PC-9 (cell line): ENCODE results near the gene ATXN7. TPM values are rescaled to one million over a fixed set of nuclear protein-coding genes. Genes with fewer than 3 reads are reported as not detected.

Source experiments
- BruUV-seq: library from RNA; stranded (reverse); fragments of 400-500 nt; replicated peaks from 2 replicates; lab custom pipeline; 2021; lab: Mats Ljungman, UMichigan
- CTCF ChIA-PET: fragments of 300-600 bp; sonication (Branson Sonifier 250); formaldehyde crosslinking; loops from one replicate; lab custom pipeline; 2022; ENCODE audit warnings: antibody characterized with exemption; lab: Charles Lee
- POLR2A ChIA-PET: fragments of 300-600 bp; sonication (Branson Sonifier 250); formaldehyde crosslinking; loops from one replicate; lab custom pipeline; 2022; ENCODE audit warnings: antibody characterized with exemption; ENCODE audit not compliant: unreplicated experiment; lab: Charles Lee
- DNase-seq, 2 experiments: peaks; one replicate each; pipeline versions ENCODE4 v3.0.0 to v3.0.0-alpha.2; 2015 to 2022; ENCODE audit warnings: mixed read lengths in 1 of 2
- H2AFZ ChIP-seq: fragments of 200-600 bp; sonication (generic); 2 replicates; pipeline ENCODE4 v1.8.1; 2017; ENCODE audit warnings: antibody characterized with exemption
- H3F3A ChIP-seq: fragments of 200-600 bp; sonication (generic); 2 replicates; pipeline ENCODE4 v1.8.1; 2017; ENCODE audit warnings: antibody characterized with exemption, mild to moderate bottlenecking, low read depth; ENCODE audit not compliant: insufficient read depth
- H3K27ac ChIP-seq: fragments of 200-600 bp; sonication (generic); 2 replicates; pipeline ENCODE4 v1.6.1; 2016; ENCODE audit warnings: mixed run types
- H3K27me3 ChIP-seq: fragments of 200-600 bp; sonication (generic); 2 replicates; pipeline ENCODE4 v1.6.1; 2016; ENCODE audit warnings: low read depth, mixed run types; ENCODE audit not compliant: insufficient read depth
- H3K36me3 ChIP-seq: fragments of 200-600 bp; sonication (generic); 2 replicates; pipeline ENCODE4 v1.6.1; 2016; ENCODE audit warnings: low read depth, mixed run types
- H3K4me1 ChIP-seq: fragments of 200-600 bp; sonication (generic); replicated peaks from 2 replicates; pipeline ENCODE4 v1.6.1; 2016; ENCODE audit warnings: mixed run types; ENCODE audit not compliant: insufficient read depth
- H3K4me2 ChIP-seq: fragments of 200-600 bp; sonication (generic); 2 replicates; pipeline ENCODE4 v1.6.1; 2017; ENCODE audit warnings: mixed run types
- H3K4me3 ChIP-seq: fragments of 200-600 bp; sonication (generic); 2 replicates; pipeline ENCODE4 v1.6.1; 2016; ENCODE audit warnings: mixed run types
- H3K79me2 ChIP-seq: fragments of 200-600 bp; sonication (generic); 2 replicates; pipeline ENCODE4 v1.6.1; 2017; ENCODE audit warnings: low read depth, mixed run types
- H3K9me2 ChIP-seq: fragments of 200-600 bp; sonication (generic); 2 replicates; pipeline ENCODE4 v1.8.1; 2017; ENCODE audit warnings: mild to moderate bottlenecking; ENCODE audit not compliant: insufficient read depth
- H3K9me3 ChIP-seq: fragments of 200-600 bp; sonication (generic); 2 replicates; pipeline ENCODE4 v1.8.1; 2016; ENCODE audit warnings: low read depth; ENCODE audit not compliant: insufficient read depth
- H4K20me1 ChIP-seq: fragments of 200-600 bp; sonication (generic); 2 replicates; pipeline ENCODE4 v1.8.1; 2017; ENCODE audit not compliant: insufficient read depth
- CTCF ChIP-seq: fragments of 200-600 bp; sonication (generic); conservative IDR thresholded peaks from 2 replicates; pipeline ENCODE4 v1.6.1; 2017; ENCODE audit warnings: mixed run types, antibody characterized with exemption, mild to moderate bottlenecking, moderate library complexity
- EZH2 ChIP-seq: fragments of 200-600 bp; sonication (generic); IDR thresholded peaks from 2 replicates; pipeline ENCODE4 v1.8.0; 2017; ENCODE audit warnings: antibody characterized with exemption, low read depth
- intact Hi-C: fragments of 100-400 bp; cut with micrococcal nuclease; formaldehyde crosslinking; loops from one replicate; pipeline ENCODE4 v1.10.0; 2022; ENCODE audit not compliant: unreplicated experiment
- total RNA-seq: library from RNA; stranded (reverse); gene quantifications from 2 replicates; pipeline ENCODE4 v1.2.3, GENCODE V29; 2021

The ATXN7 gene
- total RNA-seq, 1 experiment from 2014 or later = 27.7 TPM

- Histone ChIP-seq H3K27ac (peak overlapping the region; percentile 45), H2AFZ (0 out of 2 replicates have a peak overlapping the region, but pooled peaks have one; percentile 49), H3F3A (peaks cover 21% of the 10 kb centered on the region), H3K4me1 (peaks cover 47% of the 10 kb centered on the region), H3K9me2 (no peaks in the 10 kb centered on the region), H4K20me1 (no peaks in the 10 kb centered on the region; the same call in 1 of the 2 replicates), H3K9me3 (no peaks in the 10 kb centered on the region), H3K36me3 (peaks cover 8% of the 10 kb centered on the region), H3K27me3 (no peaks in the 10 kb centered on the region), H3K79me2 (peaks cover 37% of the 10 kb centered on the region), H3K4me2 (peak overlapping the region; percentile 89), H3K4me3 (peak overlapping the region; percentile 65)
- TF ChIP-seq EZH2 (no peak), CTCF (no peak)
- peak; percentile 42 to 47 for DNase-seq
- intact Hi-C loops = loop anchor here (2.0 to 10.0 kb wide), 4 partner anchors 40 to 1598 kb away; no protein-coding TSS in a partner anchor
- BruUV-seq = TSS peak; percentile 40
- ChIA-PET CTCF (no interaction called here), POLR2A (no interaction called here)
Measured at GRCh38 chr3:63912768-63913588, 49.3 kb downstream of the ATXN7 start.

GRCh38 chr3:63914312-63914711, 50.6 kb downstream of the ATXN7 start:
- DNase-seq = peak; percentile 56 to 68
- H3K4me1 ChIP-seq = peaks cover 58% of the 10 kb centered on the region
- H3K27ac ChIP-seq = peak overlapping the region; percentile 45
- ChIA-PET CTCF (interaction anchor here (0.5 kb wide), 1 partner anchor 53 kb away, joined by 3 read pairs; no protein-coding TSS in a partner anchor), POLR2A (no interaction called here)
- no peaks in the 10 kb centered on the region for H3K9me2 ChIP-seq
- H3K27me3 ChIP-seq = no peaks in the 10 kb centered on the region
- H2AFZ ChIP-seq = no peak overlapping the region
- H3K9me3 ChIP-seq = no peaks in the 10 kb centered on the region
- H3K4me3 ChIP-seq = peak overlapping the region; percentile 65; the same call in 1 of the 2 replicates
- peaks cover 8% of the 10 kb centered on the region for H3K36me3 ChIP-seq
- BruUV-seq = no TSS peak
- peaks cover 45% of the 10 kb centered on the region for H3K79me2 ChIP-seq
- peaks cover 9% of the 10 kb centered on the region; the same call in 1 of the 2 replicates for H4K20me1 ChIP-seq
- intact Hi-C loops = loop anchor here (1.0 to 10.0 kb wide), 4 partner anchors 48 to 1600 kb away; no protein-coding TSS in a partner anchor
- peak overlapping the region; percentile 89 for H3K4me2 ChIP-seq
- TF ChIP-seq EZH2 = no peak
- no peak for TF ChIP-seq CTCF
- peaks cover 28% of the 10 kb centered on the region for H3F3A ChIP-seq

DNA sequence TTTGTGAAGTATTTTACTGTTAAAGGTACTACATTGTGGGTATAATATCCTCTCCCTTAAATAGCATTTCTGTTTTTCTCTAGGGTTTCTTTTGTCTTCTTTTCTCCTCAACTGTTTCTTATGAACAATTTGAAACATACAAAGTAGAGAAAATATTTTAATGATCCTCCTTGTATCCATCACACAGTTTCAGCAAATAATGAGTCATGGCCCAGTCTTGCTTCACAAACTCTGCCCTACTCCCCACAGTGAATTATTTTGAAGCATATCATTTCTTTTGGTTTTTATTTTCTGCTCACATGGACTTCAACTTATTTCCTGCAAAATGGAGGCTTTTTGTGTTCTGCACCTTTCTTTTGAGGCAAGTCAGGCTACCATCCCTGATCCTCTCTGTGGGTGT, 54.7 kb downstream of the ATXN7 start:
- peaks cover 8% of the 10 kb centered on the region for H3K36me3 ChIP-seq
- no peaks in the 10 kb centered on the region for H3K27me3 ChIP-seq
- no peak for TF ChIP-seq EZH2
- no peak for TF ChIP-seq CTCF
- H3K4me1 ChIP-seq = peaks cover 47% of the 10 kb centered on the region
- CTCF ChIA-PET = no interaction called here
- H3K79me2 ChIP-seq = peaks cover 52% of the 10 kb centered on the region
- BruUV-seq = no TSS peak
- peak in 1 of 2 experiments; percentile 66 for DNase-seq
- no peaks in the 10 kb centered on the region for H3K9me2 ChIP-seq
- no peak overlapping the region for H3K4me3 ChIP-seq
- peak overlapping the region; percentile 61 for H3K4me2 ChIP-seq
- no peaks in the 10 kb centered on the region for H3K9me3 ChIP-seq
- H3F3A ChIP-seq = peaks cover 28% of the 10 kb centered on the region
- H3K27ac ChIP-seq = peak overlapping the region; percentile 67
- POLR2A ChIA-PET = no interaction called here
- peaks cover 9% of the 10 kb centered on the region; the same call in 1 of the 2 replicates for H4K20me1 ChIP-seq
- no peak overlapping the region for H2AFZ ChIP-seq
- intact Hi-C loops = loop anchor here (2.0 to 10.0 kb wide), 2 partner anchors 20 to 1604 kb away; no protein-coding TSS in a partner anchor
